OCI-LY7 (cell line): ENCODE results near the gene FAM81A.

Source experiments
- CTCF ChIP-seq: fragments of 200-600 bp; sonication (generic); conservative IDR thresholded peaks from 2 replicates; pipeline ENCODE4 v1.5.1; 2014; ENCODE audit warnings: mild to moderate bottlenecking, antibody characterized with exemption, low read length, moderate library complexity, mixed read lengths
- EZH2phosphoT487 ChIP-seq: fragments of 200-600 bp; sonication (generic); IDR thresholded peaks from 2 replicates; pipeline ENCODE4 v1.6.1; 2018; ENCODE audit warnings: low read depth, borderline replicate concordance, mild to moderate bottlenecking, mixed run types, antibody characterized with exemption, low read length, moderate library complexity, mixed read lengths

GRCh38 chr15:59565299-59565698 is 127.3 kb downstream of the FAM81A start:
- no peak for TF ChIP-seq CTCF
- no peak for TF ChIP-seq EZH2phosphoT487
